NCI-H2227 treated with DMSO at 0.1 percent for 48 hours (cell line): ENCODE measurements around the gene DVL1.

Experiments
- DNase-seq: peaks from one replicate; lab custom pipeline; 2025; lab: John Stamatoyannopoulos, UW

DVL1 gene

DNA sequence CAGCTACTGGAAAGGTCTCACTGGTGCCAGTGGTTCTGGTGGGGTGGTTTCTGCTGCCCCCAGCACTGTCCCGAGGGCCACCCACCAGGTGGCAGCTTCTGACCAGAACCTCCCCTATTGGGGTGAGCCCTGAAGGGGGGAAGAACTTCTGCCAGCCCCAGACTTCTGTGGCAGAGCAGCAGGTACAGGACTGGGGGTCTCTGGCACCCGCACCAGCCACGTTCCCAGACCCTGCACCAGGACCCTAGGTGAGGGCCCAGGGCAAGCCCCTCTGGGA lies 39.2 kb downstream of the DVL1 start:
- no peak for DNase-seq

DNA sequence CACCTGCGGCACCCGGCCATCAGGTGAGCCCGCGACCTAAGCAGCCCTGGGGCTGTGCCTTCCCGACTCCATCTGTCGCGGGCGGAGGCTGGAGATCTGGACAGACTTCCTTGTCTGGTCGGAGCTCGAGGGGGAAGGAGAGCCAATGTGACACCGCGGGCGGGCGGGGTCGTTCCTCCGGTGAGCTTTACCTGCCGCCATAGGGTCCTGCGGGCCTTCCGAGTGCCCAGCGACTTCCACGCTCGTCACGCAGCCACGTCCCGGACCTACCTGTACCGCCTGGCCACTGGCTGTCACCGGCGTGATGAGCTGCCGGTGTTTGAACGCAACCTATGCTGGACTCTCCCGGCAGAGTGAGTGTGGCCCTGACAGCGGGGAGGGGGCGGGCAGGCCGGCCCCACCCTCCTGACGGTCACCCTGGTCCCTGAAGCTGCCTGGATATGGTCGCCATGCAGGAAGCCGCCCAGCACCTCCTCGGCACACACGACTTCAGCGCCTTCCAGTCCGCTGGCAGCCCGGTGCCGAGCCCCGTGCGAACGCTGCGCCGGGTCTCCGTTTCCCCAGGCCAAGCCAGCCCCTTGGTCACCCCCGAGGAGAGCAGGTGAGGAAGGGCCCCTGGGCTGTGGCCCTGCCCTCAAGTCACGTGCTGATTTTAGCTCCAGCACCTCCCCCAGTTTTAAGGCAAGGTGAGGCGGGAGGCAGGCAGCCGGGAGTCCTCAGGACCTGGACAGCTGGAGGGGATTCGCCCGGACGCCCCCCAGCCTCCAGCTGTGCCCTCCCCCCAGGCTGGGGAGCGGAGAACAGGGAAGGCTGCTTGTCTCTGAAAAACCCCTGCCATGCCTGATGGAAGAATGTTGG lies 39.7 kb downstream of the DVL1 start:
- DNase-seq = no peak

DNA sequence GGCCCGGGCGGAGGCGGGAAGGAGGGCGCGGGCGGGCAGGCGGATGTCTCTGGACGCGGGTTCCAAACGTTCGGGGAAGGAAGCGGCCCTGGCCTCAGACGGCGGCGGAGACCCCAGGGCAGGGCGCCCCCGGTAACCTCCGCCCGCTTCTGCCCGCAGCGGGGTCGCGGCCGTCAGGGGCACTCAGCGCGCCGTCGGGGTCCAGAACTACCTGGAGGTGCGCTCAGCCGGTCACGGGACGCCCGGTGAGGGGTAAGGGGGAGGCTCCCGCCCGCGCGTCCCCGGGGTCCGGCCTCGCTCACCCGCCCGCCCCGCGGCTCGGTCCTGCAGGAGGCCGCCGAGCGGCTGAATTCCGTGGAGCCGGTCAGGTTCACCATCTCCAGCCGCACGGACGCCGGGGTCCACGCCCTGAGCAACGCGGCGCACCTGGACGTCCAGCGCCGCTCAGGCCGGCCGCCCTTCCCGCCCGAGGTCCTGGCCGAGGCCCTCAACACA lies 40.4 kb downstream of the DVL1 start:
- no peak for DNase-seq

DNA sequence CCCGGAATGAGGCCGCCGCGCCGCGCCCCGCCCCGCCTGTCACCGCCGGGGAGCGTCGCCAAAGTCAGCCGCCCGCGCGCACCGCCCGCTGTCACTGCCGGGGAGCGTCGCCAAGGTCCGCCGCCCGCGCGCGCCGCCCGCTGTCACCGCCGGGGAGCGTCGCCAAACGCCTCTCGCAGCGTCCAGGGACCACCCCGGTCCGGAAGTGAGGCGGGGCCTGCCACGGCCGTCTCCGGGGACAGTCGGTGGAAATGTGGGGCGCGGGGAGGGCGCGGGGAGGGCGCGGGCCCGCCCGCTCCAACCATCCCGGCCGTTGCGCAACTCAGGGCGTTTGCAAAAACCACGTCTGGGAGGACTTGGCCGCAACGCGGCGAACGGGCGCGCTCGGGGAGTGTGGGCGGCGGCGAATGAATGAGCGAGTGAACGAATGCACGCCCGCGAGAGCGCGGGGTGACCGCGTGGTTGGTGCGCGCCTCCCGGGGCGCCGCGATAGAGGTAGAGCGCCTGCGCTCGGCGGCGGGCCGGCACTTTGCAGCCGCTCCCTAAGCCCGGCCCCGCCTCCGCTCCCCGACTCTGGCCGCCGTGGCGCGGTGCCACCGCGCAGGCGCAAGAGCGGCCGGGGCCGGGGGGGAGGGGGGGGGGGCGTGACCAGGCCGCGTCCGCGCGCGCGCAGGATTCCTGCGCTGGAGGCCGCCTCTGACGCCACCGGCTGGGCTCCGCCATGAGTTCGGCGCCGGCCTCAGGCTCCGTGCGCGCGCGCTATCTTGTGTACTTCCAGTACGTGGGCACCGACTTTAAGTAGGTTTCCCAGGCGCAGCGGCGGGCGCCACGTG lies 41.1 kb downstream of the DVL1 start, which contains the start of the genes ACAP3 and PUSL1:
Gene ACAP3 (minus strand): TSS at position 8 of the 833 bp plus-strand sequence. CDS start 115 bp downstream, outside the sequence.
Gene PUSL1 (plus strand): TSS at position 675 of the 833 bp plus-strand sequence. CDS start 47 bp downstream, at position 722.
- DNase-seq = peak; percentile 86

DNA sequence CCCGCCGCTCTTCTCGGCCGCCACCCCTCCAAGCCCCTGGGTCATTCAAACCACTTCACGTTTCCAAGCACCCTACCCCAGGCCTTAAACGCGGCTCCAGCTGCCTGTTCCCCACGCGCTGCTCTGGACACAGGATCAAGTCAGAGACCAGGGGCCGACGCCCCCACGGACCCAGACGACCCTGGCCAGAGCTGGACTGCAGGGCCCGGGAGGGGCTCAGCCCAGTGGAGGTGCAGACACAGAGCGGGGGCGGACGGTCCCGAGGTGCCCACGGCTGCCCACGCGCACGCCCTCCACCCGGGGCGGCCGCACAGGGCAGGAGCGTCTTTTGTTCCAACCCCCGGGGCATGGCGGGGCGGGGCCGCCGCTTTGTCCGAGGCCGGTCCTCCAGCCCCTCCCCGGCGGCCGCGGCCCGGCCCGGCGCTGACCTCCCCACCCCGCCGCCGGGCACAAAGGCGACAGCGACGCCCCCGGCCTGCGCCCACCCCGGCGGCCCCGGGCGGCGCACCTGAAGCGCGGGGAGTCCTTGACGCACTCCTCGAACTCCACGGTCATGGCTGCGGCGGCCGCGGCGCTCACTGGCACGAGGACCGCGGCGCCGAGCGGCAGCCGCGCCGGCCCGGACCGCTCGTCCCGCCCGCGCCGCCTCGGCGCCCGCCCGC lies 41.8 kb downstream of the DVL1 start:
- DNase-seq = no peak

DNA sequence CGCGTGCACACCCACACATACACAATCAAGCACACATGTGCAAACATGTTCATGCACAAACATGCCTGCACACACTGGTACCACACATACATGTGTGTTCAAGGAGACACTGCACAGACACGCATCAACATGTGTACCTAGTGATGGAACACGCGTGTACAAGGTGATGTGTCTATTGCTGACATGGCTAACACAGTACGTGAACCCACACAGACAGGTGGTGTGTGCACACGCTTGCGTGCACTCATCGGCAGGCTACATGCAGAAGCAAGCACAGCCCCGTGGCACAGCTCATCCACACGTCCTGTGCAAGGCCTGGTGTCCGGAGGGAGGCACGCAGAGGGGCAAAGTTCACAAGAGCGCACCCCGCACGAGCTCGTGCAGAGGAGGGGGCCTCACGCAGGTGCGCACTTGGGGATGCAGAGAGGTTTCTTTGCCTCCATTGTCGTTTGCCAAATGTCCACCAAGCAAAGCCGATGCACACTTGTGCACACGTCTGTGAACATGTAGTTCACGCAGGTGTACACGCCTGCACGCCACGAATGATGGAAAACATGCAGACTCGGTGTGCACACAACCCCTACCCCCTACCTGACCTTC lies 42.5 kb downstream of the DVL1 start:
- no peak for DNase-seq

DNA sequence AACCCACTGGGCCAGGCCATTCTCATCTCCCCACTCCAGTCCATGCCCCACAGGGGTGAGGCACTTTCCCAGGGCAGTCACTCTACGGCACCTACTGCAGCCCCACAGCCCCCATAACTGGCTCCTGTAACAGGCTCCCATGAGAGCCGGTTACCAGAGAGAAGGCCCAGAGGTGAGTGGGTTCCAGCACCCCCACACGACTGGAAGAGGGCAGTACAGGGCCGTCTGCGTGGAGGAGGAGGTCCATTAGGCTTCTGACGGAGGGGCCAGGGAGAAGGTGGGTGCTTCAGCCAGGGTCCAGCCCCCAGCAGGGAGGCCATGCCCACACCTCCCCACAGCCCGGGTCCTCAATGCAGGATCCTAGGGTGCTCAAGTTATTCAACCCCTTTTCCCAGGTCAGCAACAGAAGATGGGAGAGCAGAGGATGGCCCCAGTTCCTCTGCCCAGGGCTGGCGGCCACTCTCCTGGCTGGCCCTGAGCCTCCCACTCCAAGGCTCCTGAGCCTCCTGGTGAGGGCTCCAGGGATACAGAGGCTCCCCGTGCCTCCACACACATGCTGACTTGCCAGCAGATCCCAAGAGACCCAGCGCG lies 43.1 kb downstream of the DVL1 start:
- DNase-seq = no peak

DNA sequence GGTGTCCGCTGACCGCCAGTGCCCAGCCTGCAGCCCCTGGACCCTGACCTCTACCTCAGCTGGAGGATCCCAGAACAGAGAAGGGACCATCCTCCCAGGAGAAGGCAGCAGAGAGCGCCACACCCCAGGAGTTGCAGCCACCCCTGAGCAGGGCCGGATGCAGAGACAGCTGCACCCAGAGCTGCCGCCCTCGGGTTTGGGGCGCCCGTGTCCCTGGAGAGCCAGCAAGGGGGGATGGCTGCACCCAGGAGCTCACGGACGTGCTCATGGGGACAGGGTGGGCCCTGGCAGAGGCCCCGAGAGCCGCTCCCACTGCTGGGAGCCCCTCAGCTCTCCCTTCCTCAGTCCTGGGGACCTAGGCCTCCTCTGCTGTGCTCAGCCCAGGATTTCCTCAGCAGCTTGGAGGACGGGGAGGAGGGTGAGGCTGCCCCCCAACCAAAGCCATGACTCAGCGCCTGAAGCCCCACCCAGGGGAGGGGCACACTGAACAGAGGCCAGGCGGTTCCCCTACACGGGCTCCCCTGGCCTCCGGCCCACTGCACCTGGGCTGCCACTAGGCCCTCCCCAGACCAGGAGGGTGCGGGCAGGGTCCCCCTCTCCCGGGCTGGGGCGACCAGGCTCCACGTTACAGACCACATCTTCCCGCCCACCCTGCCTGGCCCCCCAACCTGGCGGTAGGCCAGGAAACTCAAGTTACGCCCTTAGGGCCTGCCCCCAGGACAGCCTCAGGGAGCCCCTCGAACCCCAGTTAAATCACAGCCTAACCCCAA lies 43.7 kb downstream of the DVL1 start:
- DNase-seq = peak; percentile 14

DNA sequence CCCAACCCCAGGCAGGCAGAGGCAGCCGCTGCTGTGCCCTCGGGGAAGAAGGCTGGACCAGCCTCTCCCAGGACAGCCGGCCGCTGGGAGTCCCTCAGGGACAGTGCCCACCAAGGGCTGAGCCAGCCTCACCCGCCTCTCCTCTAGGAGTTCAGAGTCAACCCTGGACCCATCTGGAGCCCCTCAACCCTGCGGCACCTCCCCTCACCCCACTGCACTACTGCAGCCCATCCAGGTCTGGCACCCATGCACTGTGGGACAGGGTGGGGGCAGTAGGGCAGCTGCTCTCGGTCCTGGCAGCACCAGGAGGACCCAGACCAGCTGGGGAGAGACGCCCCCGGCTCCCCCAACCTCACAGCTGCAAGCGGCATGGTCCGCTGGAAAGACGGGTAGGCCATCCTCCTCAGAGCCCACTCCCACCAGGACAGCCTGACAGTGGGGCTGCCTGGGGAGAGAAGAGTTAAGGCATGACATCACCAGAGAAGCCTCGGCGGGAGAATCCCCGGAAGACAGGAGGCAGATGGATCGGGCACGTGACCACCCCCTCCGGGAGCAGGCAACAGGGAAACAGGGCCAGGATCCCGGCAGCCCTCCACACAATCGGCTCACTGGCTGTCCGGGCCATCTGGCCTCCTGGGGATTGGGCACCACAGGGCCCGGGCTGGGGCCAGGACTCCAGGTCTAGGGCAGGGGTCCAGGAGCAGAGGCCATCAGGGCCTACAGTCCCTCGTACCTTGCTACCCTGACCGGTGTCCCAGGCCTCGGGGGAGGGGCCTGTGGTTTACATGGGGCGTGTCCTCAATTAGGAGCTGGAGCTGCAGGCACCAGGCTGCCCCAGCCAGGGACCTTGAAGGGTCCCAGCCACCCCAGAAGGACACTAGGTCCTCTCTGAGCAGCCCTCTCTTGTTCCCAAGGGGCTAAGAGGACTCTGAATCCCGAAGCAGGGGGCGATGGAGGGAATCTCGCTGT lies 44.6 kb downstream of the DVL1 start:
- DNase-seq = peak; percentile 76

DNA sequence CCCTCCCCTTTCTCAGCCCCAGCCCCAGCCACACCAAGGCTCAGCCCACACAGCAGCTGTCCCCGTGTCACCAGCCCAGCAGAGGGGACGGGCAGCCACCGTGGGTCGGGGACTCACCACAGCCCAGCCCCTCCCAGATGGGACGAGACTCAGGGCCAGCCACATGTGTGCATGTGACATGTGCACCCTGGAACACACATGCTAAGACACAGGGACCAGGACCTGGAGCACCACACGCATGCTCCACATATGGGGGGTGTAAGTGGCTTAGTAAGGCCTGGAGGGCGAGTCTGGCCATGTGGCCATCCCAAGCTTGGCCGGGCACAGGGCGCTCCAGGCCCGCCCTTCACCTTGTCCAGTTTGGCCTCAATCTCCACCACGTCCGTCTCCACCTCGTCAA lies 45.5 kb downstream of the DVL1 start:
- DNase-seq = no peak

DNA sequence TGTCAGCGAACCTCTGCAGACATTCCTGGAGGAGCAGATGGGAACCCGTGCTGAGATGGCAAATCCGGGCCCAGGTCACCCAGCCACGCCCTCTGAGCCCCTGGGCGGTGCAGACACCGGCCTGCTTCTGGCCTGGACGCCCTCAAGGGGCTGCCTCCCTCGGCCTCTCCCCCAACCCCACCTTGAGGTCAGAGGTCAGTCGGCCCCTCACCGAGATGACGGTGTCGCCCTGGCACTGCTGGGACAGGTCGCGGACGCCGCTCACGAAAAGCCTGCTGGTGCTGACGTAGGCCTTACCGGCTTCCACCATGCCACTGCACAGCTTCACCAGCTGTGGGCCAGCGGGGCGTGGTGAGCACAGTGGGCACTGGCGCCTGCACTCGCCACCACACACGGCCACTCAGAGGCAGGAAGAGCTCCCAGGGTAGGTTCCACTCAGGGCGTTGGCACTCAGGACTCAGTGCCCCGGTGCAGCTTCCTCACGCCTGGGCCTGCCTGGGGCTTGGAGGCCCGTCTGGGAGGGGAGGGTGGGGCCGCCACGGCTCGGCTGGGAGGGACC lies 46.2 kb downstream of the DVL1 start:
- no peak for DNase-seq

DNA sequence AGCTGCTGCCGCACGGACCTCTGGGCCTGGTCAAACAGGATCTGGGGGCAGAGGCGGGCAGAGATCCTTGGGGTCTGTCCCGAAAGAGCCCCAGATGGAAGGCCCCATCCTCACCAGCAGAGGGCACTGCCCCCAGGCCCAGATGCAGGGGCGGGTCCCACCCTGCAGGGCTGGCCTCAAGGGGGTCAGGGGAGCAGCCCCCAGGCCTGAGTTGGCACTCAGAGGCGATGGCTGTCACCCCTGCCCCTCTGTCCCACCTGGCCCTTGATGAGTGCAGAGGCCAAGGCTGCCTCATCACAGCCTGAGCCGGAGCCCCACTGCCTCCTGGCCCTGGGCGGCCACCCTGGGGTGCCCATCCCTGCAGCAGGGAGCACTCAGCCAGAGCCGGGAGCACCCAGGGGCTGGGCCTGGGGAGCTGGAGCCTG lies 47.2 kb downstream of the DVL1 start:
- DNase-seq = no peak

DNA sequence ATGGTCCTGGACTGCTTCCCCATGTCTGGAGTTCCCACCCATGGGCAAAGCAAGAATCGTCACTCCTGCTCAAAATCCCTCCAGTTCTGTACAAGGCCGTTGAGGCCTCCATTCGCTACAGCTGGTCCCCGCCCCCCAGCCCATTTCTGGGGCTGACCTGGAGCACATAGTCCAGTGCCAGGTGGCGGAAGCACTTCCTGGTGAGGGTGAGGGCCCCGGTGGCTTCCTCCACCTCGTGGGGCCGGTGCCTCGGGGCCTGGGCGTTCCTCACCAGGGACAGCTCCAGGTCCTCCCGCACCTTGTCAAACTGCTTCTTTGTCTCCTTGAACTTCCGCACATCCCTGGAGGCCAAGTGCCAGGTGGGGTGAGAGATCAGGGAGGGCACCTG lies 48.9 kb downstream of the DVL1 start:
- no peak for DNase-seq

DNA sequence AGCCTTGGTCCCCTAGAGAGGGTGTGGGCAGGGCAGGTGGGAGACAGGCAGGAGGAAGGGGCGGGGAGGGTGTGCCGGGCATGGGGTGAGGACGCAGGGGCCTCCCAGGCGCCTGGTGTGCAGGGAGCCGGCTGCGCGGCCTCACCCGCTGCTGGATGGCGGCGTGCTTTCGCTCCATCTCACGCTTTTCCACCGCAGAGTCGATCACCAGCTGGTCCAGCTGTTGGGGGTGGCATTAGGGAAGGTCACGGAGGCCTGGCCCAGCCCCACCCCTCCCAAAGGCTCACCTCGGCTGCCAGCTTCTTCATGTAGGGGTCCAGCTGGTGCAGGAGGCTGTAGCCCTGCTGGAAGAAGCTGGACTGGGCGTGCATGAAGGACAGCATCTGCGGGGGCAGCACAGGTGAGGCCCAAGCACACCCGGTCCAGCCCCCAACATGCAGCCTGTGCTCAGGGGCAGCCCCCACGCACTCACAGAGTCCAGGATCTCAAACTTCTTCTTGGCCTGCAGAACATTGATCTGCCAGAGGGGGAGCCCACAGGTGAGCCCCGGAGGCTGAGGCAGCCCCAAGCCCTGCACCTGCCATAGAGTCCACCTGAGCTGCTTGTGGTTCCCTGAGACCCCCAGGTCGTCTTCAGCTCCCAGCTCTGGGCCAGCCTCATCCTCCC lies 49.4 kb downstream of the DVL1 start:
- DNase-seq = peak; percentile 16

DNA sequence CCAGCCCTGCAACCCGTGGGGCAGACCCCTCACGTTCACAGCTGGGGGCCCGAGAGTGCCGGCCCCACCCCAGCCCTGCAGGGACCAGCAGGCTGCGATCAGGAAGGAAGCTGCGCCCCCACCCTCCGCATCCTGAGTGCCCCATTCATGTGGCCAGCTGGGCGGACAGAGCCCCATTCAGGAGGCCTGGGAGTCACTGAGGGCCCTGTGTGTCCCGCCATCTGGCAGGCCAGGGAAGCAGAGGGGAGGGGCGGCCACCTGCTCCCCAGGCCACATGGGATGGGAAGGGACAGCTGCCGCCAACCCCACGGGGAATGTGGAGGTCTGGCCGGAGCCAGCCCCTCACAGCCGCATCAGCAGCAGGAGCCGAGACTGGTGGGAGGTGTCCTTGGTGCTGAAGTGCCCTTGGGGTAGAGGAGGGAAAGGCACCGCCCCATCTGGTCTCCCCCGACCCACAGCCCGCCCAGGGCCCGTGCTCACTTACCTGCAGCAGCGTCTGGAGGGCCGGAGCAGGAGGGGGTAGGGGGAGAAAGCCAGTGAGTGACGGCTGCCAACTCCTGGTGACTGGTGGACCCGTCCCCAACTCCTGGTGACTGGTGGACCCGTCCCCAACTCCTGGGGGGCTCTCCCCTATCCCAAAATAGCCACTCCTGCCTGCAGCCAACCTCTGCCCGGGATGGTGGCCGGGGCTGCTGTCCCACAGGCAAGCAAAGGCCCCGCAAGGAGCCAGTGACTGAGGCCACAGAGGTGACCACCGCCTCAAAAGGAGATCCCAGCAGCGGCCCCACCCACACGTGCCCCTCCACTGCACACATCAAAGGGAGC lies 50.1 kb downstream of the DVL1 start:
- no peak for DNase-seq

DNA sequence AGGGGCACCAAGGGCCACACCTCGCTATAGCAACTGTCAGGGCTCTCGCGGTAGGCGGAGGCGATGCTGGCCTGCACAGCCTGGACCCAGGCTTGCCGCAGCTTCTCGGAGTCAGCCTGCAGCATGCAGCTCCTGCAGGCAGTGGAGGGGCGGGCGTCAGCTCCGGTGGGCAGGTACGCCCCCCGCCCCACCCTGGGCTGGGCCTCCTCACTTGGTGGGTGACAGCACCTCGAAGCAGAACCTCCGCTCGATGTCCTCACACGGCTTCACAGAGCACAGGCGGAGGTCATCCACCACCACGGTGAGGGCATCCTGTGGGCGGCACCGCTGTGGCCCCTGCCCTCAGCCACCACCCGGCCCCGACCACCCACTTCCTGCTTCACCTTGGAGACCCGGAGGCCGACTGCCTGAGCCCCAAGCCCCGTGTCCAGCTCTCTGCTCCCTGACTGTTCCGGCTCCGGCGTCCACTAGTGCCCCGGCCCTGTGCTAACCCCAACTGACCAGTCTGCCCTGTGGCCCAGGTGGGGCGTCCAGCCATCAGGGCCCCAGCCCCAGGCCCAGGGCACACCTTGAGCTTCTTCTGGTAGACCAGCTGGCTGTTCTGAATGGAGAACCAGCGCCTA lies 51.3 kb downstream of the DVL1 start:
- DNase-seq = no peak
